Femur (tissue), 1 donor: ENCODE data around the gene USP10.
A peak's percentile ranks its signal among the peaks of the same experiment; 100 is the strongest.

Experiments
- DNase-seq: peaks from one replicate; pipeline ENCODE4 v3.0.0-alpha.2; 2017

Gene USP10

GRCh38 chr16:84700446-84701300 is 873 bp downstream of the USP10 start:
- DNase-seq: peak; percentile 43

- no peak for DNase-seq
These were observed 3.9 kb downstream of the USP10 start for GRCh38 chr16:84703681-84704080.

- no peak for DNase-seq
These were observed 4.5 kb downstream of the USP10 start for GRCh38 chr16:84704253-84704652.

- DNase-seq: no peak
These were observed 7.1 kb downstream of the USP10 start for GRCh38 chr16:84706856-84707255.

- no peak for DNase-seq
These were observed 9.8 kb downstream of the USP10 start for GRCh38 chr16:84709609-84710008.

- no peak for DNase-seq
These were observed 10.9 kb downstream of the USP10 start for GRCh38 chr16:84710686-84711085.

GRCh38 chr16:84712138-84712671 is 12.4 kb downstream of the USP10 start:
- no peak for DNase-seq

- DNase-seq: no peak
These were observed 13.3 kb downstream of the USP10 start for GRCh38 chr16:84712801-84713775.

GRCh38 chr16:84714028-84714427 is 14.2 kb downstream of the USP10 start:
- no peak for DNase-seq

GRCh38 chr16:84715424-84715823 is 15.6 kb downstream of the USP10 start:
- no peak for DNase-seq

GRCh38 chr16:84715854-84716253 is 16.1 kb downstream of the USP10 start:
- no peak for DNase-seq

GRCh38 chr16:84716740-84717139 is 16.9 kb downstream of the USP10 start:
- no peak for DNase-seq

GRCh38 chr16:84717484-84717883 is 17.7 kb downstream of the USP10 start:
- DNase-seq: no peak

- DNase-seq: no peak
These were observed 20.4 kb downstream of the USP10 start for GRCh38 chr16:84720177-84720579.

GRCh38 chr16:84722068-84722467 is 22.3 kb downstream of the USP10 start:
- no peak for DNase-seq

GRCh38 chr16:84723906-84724305 is 24.1 kb downstream of the USP10 start:
- DNase-seq: no peak

GRCh38 chr16:84724606-84725309 is 25.0 kb downstream of the USP10 start:
- DNase-seq: no peak

GRCh38 chr16:84725481-84726078 is 25.8 kb downstream of the USP10 start:
- DNase-seq: no peak

- DNase-seq: peak; percentile 89
These were observed 26.4 kb downstream of the USP10 start for GRCh38 chr16:84726079-84726668.

GRCh38 chr16:84726669-84727467 is 27.1 kb downstream of the USP10 start:
- DNase-seq: no peak

- DNase-seq: no peak
These were observed 29.1 kb downstream of the USP10 start for GRCh38 chr16:84728853-84729424.
